ENCODE measurements around the gene SLC29A1.

DNA sequence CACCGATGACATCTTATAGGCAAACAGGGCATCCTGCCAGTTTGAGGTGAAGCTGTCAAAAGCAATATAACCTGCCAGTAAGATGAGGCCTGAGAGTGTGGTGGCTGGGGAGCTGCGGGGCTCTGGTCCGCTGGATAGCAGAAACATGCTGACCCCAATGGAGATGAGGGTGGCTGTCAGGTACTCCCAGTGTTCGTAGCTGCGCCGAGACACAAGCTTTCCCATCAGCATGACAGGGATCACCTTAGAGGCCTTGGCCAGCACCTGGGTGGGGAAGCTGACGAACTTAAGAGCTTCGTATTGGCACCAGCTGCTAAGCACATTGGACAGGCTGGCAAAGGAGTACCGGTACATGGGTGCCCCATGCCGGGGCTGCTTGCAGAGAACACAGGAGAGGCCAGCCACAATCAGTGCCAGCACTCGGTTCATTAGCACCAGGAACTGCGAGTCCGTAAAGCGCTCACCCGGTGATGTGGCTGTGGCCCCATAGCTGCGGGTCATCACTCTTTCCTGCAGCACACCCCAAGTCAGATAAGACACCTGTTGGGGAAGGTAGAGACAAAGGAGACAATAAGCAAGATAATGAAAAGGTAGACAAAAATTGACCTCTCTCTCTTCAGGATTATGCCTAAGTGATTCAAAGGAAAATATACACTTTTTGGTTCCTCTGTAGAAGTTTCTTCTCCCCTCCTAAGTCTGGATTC lies 31.9 kb downstream of the SLC29A1 start:
- TF ChIP-seq, protein P1, sequence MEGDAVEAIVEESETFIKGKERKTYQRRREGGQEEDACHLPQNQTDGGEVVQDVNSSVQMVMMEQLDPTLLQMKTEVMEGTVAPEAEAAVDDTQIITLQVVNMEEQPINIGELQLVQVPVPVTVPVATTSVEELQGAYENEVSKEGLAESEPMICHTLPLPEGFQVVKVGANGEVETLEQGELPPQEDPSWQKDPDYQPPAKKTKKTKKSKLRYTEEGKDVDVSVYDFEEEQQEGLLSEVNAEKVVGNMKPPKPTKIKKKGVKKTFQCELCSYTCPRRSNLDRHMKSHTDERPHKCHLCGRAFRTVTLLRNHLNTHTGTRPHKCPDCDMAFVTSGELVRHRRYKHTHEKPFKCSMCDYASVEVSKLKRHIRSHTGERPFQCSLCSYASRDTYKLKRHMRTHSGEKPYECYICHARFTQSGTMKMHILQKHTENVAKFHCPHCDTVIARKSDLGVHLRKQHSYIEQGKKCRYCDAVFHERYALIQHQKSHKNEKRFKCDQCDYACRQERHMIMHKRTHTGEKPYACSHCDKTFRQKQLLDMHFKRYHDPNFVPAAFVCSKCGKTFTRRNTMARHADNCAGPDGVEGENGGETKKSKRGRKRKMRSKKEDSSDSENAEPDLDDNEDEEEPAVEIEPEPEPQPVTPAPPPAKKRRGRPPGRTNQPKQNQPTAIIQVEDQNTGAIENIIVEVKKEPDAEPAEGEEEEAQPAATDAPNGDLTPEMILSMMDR (IDR thresholded peaks at IDR 0.05; ENCODE audit: low read depth, low read length), result no peak
- TF ChIP-seq MYC (IDR thresholded peaks at IDR 0.05; ENCODE audit: low read depth, low read length) (no peak), POLR2A (IDR thresholded peaks at IDR 0.05; ENCODE audit: extremely low read depth, insufficient read length) (peak; percentile 11)
